ENCODE data around the gene WDR86.
A peak's percentile ranks its signal among the peaks of the same experiment; 100 is the strongest.

WDR86 gene

GRCh38 chr7:151416112-151416940 is 6.5 kb upstream of the WDR86 start:
- WGBS, 2 experiments = 38 to 39% methylated on average over 10 of the region's 10 CpGs
- no peak overlapping the region for H3K4me3 ChIP-seq (ENCODE audit: insufficient read depth, low read depth, low read length)
- no peaks in the 10 kb centered on the region for H3K36me3 ChIP-seq (ENCODE audit: control insufficient read depth, insufficient read depth, low read length)
- no peaks in the 10 kb centered on the region for H3K9me3 ChIP-seq (ENCODE audit: control insufficient read depth, low read length)
- H3K4me1 ChIP-seq (ENCODE audit: control insufficient read depth, insufficient read depth, low read length) = no peaks in the 10 kb centered on the region
- peaks cover 30% of the 10 kb centered on the region for H3K27me3 ChIP-seq (ENCODE audit: control insufficient read depth, insufficient read depth, low read length, poor library complexity, severe bottlenecking)
- no peak overlapping the region for H3K27ac ChIP-seq (ENCODE audit: insufficient read depth, low read depth, low read length, poor library complexity, severe bottlenecking)

- H3K9me3 ChIP-seq (ENCODE audit: control insufficient read depth, low read length) = no peaks in the 10 kb centered on the region
- H3K27me3 ChIP-seq (ENCODE audit: control insufficient read depth, insufficient read depth, low read length, poor library complexity, severe bottlenecking) = peaks cover 38% of the 10 kb centered on the region
- no peaks in the 10 kb centered on the region for H3K36me3 ChIP-seq (ENCODE audit: control insufficient read depth, insufficient read depth, low read length)
- no peak overlapping the region for H3K27ac ChIP-seq (ENCODE audit: insufficient read depth, low read depth, low read length, poor library complexity, severe bottlenecking)
- 91 to 100% methylated on average over 2 of the region's 3 CpGs for WGBS, 2 experiments
- no peaks in the 10 kb centered on the region for H3K4me1 ChIP-seq (ENCODE audit: control insufficient read depth, insufficient read depth, low read length)
- H3K4me3 ChIP-seq (ENCODE audit: insufficient read depth, low read depth, low read length) = no peak overlapping the region
Measured at GRCh38 chr7:151415375-151416105, 5.7 kb upstream of the WDR86 start.

- Histone ChIP-seq H3K4me3 (ENCODE audit: insufficient read depth, low read depth, low read length) (no peak overlapping the region), H3K27me3 (ENCODE audit: control insufficient read depth, insufficient read depth, low read length, poor library complexity, severe bottlenecking) (peaks cover 61% of the 10 kb centered on the region), H3K9me3 (ENCODE audit: control insufficient read depth, low read length) (no peaks in the 10 kb centered on the region), H3K36me3 (ENCODE audit: control insufficient read depth, insufficient read depth, low read length) (no peaks in the 10 kb centered on the region), H3K4me1 (ENCODE audit: control insufficient read depth, insufficient read depth, low read length) (no peaks in the 10 kb centered on the region), H3K27ac (ENCODE audit: insufficient read depth, low read depth, low read length, poor library complexity, severe bottlenecking) (no peak overlapping the region)
- 91 to 96% methylated on average over 4 of the region's 4 CpGs for WGBS, 2 experiments
Measured at GRCh38 chr7:151413241-151413640, 3.4 kb upstream of the WDR86 start.

- no peak overlapping the region for H3K4me3 ChIP-seq (ENCODE audit: insufficient read depth, low read depth, low read length)
- H3K27ac ChIP-seq (ENCODE audit: insufficient read depth, low read depth, low read length, poor library complexity, severe bottlenecking) = no peak overlapping the region
- 83 to 87% methylated on average over 4 of the region's 4 CpGs for WGBS, 2 experiments
- H3K4me1 ChIP-seq (ENCODE audit: control insufficient read depth, insufficient read depth, low read length) = no peaks in the 10 kb centered on the region
- peaks cover 67% of the 10 kb centered on the region for H3K27me3 ChIP-seq (ENCODE audit: control insufficient read depth, insufficient read depth, low read length, poor library complexity, severe bottlenecking)
- H3K36me3 ChIP-seq (ENCODE audit: control insufficient read depth, insufficient read depth, low read length) = no peaks in the 10 kb centered on the region
- H3K9me3 ChIP-seq (ENCODE audit: control insufficient read depth, low read length) = no peaks in the 10 kb centered on the region
Measured at GRCh38 chr7:151412318-151412717, 2.5 kb upstream of the WDR86 start.

GRCh38 chr7:151411551-151411950 is 1.7 kb upstream of the WDR86 start:
- WGBS, 2 experiments = 65 to 72% methylated on average over 6 of the region's 6 CpGs
- Histone ChIP-seq H3K27me3 (ENCODE audit: control insufficient read depth, insufficient read depth, low read length, poor library complexity, severe bottlenecking) (peaks cover 63% of the 10 kb centered on the region), H3K9me3 (ENCODE audit: control insufficient read depth, low read length) (no peaks in the 10 kb centered on the region), H3K4me3 (ENCODE audit: insufficient read depth, low read depth, low read length) (no peak overlapping the region), H3K4me1 (ENCODE audit: control insufficient read depth, insufficient read depth, low read length) (no peaks in the 10 kb centered on the region), H3K36me3 (ENCODE audit: control insufficient read depth, insufficient read depth, low read length) (no peaks in the 10 kb centered on the region), H3K27ac (ENCODE audit: insufficient read depth, low read depth, low read length, poor library complexity, severe bottlenecking) (no peak overlapping the region)

GRCh38 chr7:151410405-151411390 is 860 bp upstream of the WDR86 start:
- Histone ChIP-seq H3K27ac (ENCODE audit: insufficient read depth, low read depth, low read length, poor library complexity, severe bottlenecking) (no peak overlapping the region), H3K36me3 (ENCODE audit: control insufficient read depth, insufficient read depth, low read length) (no peaks in the 10 kb centered on the region), H3K27me3 (ENCODE audit: control insufficient read depth, insufficient read depth, low read length, poor library complexity, severe bottlenecking) (peaks cover 58% of the 10 kb centered on the region), H3K4me1 (ENCODE audit: control insufficient read depth, insufficient read depth, low read length) (no peaks in the 10 kb centered on the region), H3K4me3 (ENCODE audit: insufficient read depth, low read depth, low read length) (peak overlapping the region; percentile 67), H3K9me3 (ENCODE audit: control insufficient read depth, low read length) (no peaks in the 10 kb centered on the region)
- 18% methylated on average over 55 of the region's 55 CpGs for WGBS, 2 experiments

GRCh38 chr7:151408839-151409666 is 785 bp downstream of the WDR86 start:
- H3K27me3 ChIP-seq (ENCODE audit: control insufficient read depth, insufficient read depth, low read length, poor library complexity, severe bottlenecking) = peaks cover 56% of the 10 kb centered on the region

GRCh38 chr7:151408498-151408838 is 1.4 kb downstream of the WDR86 start:
- 72 to 78% methylated on average over 7 of the region's 7 CpGs for WGBS, 2 experiments
- no peak overlapping the region for H3K27ac ChIP-seq (ENCODE audit: insufficient read depth, low read depth, low read length, poor library complexity, severe bottlenecking)
- H3K4me1 ChIP-seq (ENCODE audit: control insufficient read depth, insufficient read depth, low read length) = no peaks in the 10 kb centered on the region
- H3K4me3 ChIP-seq (ENCODE audit: insufficient read depth, low read depth, low read length) = peak overlapping the region; percentile 67
- H3K9me3 ChIP-seq (ENCODE audit: control insufficient read depth, low read length) = no peaks in the 10 kb centered on the region
- no peaks in the 10 kb centered on the region for H3K36me3 ChIP-seq (ENCODE audit: control insufficient read depth, insufficient read depth, low read length)
- peaks cover 56% of the 10 kb centered on the region for H3K27me3 ChIP-seq (ENCODE audit: control insufficient read depth, insufficient read depth, low read length, poor library complexity, severe bottlenecking)

More at GRCh38 chr7:151408839-151409666, 785 bp downstream of the WDR86 start:
- Histone ChIP-seq H3K36me3 (ENCODE audit: control insufficient read depth, insufficient read depth, low read length) (no peaks in the 10 kb centered on the region), H3K4me3 (ENCODE audit: insufficient read depth, low read depth, low read length) (peak overlapping the region; percentile 67), H3K9me3 (ENCODE audit: control insufficient read depth, low read length) (no peaks in the 10 kb centered on the region), H3K27ac (ENCODE audit: insufficient read depth, low read depth, low read length, poor library complexity, severe bottlenecking) (no peak overlapping the region), H3K4me1 (ENCODE audit: control insufficient read depth, insufficient read depth, low read length) (no peaks in the 10 kb centered on the region)
- 2% methylated on average over 60 to 61 of the region's 61 CpGs for WGBS, 2 experiments

GRCh38 chr7:151406886-151407583 is 2.8 kb downstream of the WDR86 start:
- Histone ChIP-seq H3K27ac (ENCODE audit: insufficient read depth, low read depth, low read length, poor library complexity, severe bottlenecking) (no peak overlapping the region), H3K27me3 (ENCODE audit: control insufficient read depth, insufficient read depth, low read length, poor library complexity, severe bottlenecking) (peaks cover 44% of the 10 kb centered on the region), H3K36me3 (ENCODE audit: control insufficient read depth, insufficient read depth, low read length) (no peaks in the 10 kb centered on the region), H3K9me3 (ENCODE audit: control insufficient read depth, low read length) (no peaks in the 10 kb centered on the region), H3K4me1 (ENCODE audit: control insufficient read depth, insufficient read depth, low read length) (no peaks in the 10 kb centered on the region), H3K4me3 (ENCODE audit: insufficient read depth, low read depth, low read length) (no peak overlapping the region)
- WGBS, 2 experiments = 91 to 92% methylated on average over 9 of the region's 9 CpGs

All from ectodermal cell (in vitro differentiated cells).